Endothelial cell (in vitro differentiated cells): ENCODE measurements around the gene MUC6. TPM values are rescaled to one million over a fixed set of nuclear protein-coding genes. Genes with fewer than 3 reads are reported as not detected.

Source experiments
- DNase-seq: peaks from one replicate; pipeline ENCODE4 v3.0.0; 2021; ENCODE audit warnings: low spot score
- H3K27ac Mint-ChIP-seq: one replicate; pipeline ENCODE4 v1.8.0; 2021; ENCODE audit warnings: mixed read lengths, inconsistent platforms; ENCODE audit not compliant: unreplicated experiment
- H3K27me3 Mint-ChIP-seq: one replicate; pipeline ENCODE4 v1.8.0; 2021; ENCODE audit warnings: mild to moderate bottlenecking, moderate library complexity, mixed read lengths, inconsistent platforms; ENCODE audit not compliant: unreplicated experiment
- H3K36me3 Mint-ChIP-seq: one replicate; pipeline ENCODE4 v1.8.0; 2021; ENCODE audit warnings: mild to moderate bottlenecking, low read depth, mixed read lengths, inconsistent platforms; ENCODE audit not compliant: unreplicated experiment
- H3K4me1 Mint-ChIP-seq: one replicate; pipeline ENCODE4 v1.8.0; 2021; ENCODE audit warnings: mild to moderate bottlenecking, mixed read lengths, inconsistent platforms; ENCODE audit not compliant: unreplicated experiment
- H3K4me3 Mint-ChIP-seq: one replicate; pipeline ENCODE4 v1.8.0; 2021; ENCODE audit warnings: mild to moderate bottlenecking, mixed read lengths, inconsistent platforms; ENCODE audit not compliant: unreplicated experiment
- H3K9me3 Mint-ChIP-seq: one replicate; pipeline ENCODE4 v1.8.0; 2021; ENCODE audit warnings: mixed read lengths, inconsistent platforms; ENCODE audit not compliant: unreplicated experiment
- total RNA-seq: library from RNA; stranded (reverse); fragmentation: NEBNext Ultra II Directional; extraction: Animal tissue kit (Norgen Biotek cat#: 25700); gene quantifications from one replicate; pipeline ENCODE4 v1.2.1, GENCODE V29; 2021; ENCODE audit not compliant: unreplicated experiment
- TF ChIP-seq, protein P1 (sequence below): fragments of 200-600 bp; sonication (generic); IDR thresholded peaks from one replicate; pipeline ENCODE4 v1.5.0; 2021; ENCODE audit warnings: antibody characterized with exemption; ENCODE audit not compliant: unreplicated experiment

Gene MUC6
- total RNA-seq, 1 donor from 2014 or later, result not detected

GRCh38 chr11:1077417-1078119 is 41.0 kb upstream of the MUC6 start:
- Mint-ChIP-seq H3K27ac (no peak overlapping the region), H3K4me1 (no peaks in the 10 kb centered on the region), H3K27me3 (peaks cover 2% of the 10 kb centered on the region), H3K4me3 (no peak overlapping the region), H3K9me3 (no peaks in the 10 kb centered on the region), H3K36me3 (no peaks in the 10 kb centered on the region)
- TF ChIP-seq, protein P1, sequence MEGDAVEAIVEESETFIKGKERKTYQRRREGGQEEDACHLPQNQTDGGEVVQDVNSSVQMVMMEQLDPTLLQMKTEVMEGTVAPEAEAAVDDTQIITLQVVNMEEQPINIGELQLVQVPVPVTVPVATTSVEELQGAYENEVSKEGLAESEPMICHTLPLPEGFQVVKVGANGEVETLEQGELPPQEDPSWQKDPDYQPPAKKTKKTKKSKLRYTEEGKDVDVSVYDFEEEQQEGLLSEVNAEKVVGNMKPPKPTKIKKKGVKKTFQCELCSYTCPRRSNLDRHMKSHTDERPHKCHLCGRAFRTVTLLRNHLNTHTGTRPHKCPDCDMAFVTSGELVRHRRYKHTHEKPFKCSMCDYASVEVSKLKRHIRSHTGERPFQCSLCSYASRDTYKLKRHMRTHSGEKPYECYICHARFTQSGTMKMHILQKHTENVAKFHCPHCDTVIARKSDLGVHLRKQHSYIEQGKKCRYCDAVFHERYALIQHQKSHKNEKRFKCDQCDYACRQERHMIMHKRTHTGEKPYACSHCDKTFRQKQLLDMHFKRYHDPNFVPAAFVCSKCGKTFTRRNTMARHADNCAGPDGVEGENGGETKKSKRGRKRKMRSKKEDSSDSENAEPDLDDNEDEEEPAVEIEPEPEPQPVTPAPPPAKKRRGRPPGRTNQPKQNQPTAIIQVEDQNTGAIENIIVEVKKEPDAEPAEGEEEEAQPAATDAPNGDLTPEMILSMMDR, result no peak
- no peak for DNase-seq

- no peaks in the 10 kb centered on the region for H3K4me1 Mint-ChIP-seq
- H3K36me3 Mint-ChIP-seq, result no peaks in the 10 kb centered on the region
- no peaks in the 10 kb centered on the region for H3K9me3 Mint-ChIP-seq
- H3K27me3 Mint-ChIP-seq, result peaks cover 3% of the 10 kb centered on the region
- no peak for DNase-seq
- H3K27ac Mint-ChIP-seq, result no peak overlapping the region
- TF ChIP-seq, protein P1, result no peak
- no peak overlapping the region for H3K4me3 Mint-ChIP-seq
These were observed 40.5 kb upstream of the MUC6 start for GRCh38 chr11:1077033-1077416.

DNA sequence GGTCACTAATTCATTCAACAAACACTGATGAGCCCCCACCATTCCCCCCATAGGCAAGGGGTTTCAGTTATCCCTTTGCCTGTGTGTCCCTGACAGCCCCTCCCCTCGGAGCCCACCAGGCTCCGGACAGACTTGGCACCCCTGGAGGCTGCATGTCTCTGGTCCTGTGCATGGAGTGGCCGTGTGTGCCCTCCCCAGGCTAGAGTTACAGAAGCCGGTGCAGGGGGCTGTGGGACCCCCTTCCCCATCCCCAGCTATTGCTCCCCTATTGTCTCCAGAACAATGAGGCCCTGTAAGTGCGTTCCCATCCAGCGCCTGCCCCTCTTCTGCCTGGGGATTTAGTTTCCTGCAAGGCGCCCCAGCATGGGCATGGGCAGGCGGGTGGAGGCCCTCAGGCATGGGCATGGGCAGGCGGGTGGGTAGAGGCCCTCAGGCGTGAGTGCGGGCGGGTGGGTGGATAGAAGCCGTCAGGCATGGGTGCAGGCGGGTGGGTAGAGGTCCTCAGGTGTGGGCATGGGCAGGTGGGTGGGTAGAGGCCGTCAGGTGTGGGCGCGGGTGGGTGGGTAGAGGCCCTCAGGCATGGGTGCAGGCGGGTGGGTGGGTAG is 39.6 kb upstream of the MUC6 start:
- no peak for DNase-seq
- Mint-ChIP-seq H3K27ac (no peak overlapping the region), H3K4me3 (no peak overlapping the region), H3K4me1 (peaks cover 2% of the 10 kb centered on the region), H3K36me3 (no peaks in the 10 kb centered on the region), H3K9me3 (no peaks in the 10 kb centered on the region), H3K27me3 (peaks cover 3% of the 10 kb centered on the region)
- TF ChIP-seq, protein P1, result no peak

DNA sequence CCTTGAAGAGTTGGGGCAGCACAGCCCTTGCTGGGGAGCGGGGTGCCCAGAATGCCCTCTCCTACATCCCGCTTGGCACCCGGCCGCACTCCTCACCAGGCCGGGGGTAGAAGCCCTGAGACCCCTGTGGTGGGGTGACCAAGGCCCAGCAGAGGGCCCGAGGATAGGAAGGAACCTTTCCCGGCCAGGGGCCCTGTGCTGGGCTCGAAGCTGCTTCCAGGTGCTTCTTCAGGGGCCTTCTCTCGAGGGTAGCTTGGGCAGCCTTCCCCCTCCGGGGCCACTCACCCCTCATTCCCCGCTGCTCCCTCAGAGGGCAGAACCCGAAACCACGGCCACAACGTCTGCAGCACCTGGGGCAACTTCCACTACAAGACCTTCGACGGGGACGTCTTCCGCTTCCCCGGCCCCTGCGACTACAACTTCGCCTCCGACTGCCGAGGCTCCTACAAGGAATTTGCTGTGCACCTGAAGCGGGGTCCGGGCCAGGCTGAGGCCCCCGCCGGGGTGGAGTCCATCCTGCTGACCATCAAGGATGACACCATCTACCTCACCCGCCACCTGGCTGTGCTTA is 38.9 kb upstream of the MUC6 start:
- no peak overlapping the region for H3K27ac Mint-ChIP-seq
- DNase-seq, result no peak
- TF ChIP-seq, protein P1, result no peak

More for the DNA sequence above, 38.9 kb upstream of the MUC6 start:
- H3K4me3 Mint-ChIP-seq, result no peak overlapping the region
- no peaks in the 10 kb centered on the region for H3K36me3 Mint-ChIP-seq
- no peaks in the 10 kb centered on the region for H3K9me3 Mint-ChIP-seq
- H3K4me1 Mint-ChIP-seq, result peaks cover 2% of the 10 kb centered on the region
- H3K27me3 Mint-ChIP-seq, result peaks cover 3% of the 10 kb centered on the region
